NCI-H1105 (cell line): ENCODE measurements around the gene TNRC6B.
"Not testable (repeated sequence)": the region's sequence is repeated elsewhere in the genome, so short reads cannot be mapped to it uniquely, and the experiment has no call there.

Experiments used
- DNase-seq: peaks from one replicate; lab custom pipeline; 2025; lab: John Stamatoyannopoulos, UW

Gene TNRC6B

GRCh38 chr22:40177738-40178416 is at the start of gene TNRC6B:
Gene TNRC6B, plus strand, starts transcription at chr22:40177925. Its CDS starts 211 bp downstream, at chr22:40178136.
- peak; percentile 89 for DNase-seq

DNA sequence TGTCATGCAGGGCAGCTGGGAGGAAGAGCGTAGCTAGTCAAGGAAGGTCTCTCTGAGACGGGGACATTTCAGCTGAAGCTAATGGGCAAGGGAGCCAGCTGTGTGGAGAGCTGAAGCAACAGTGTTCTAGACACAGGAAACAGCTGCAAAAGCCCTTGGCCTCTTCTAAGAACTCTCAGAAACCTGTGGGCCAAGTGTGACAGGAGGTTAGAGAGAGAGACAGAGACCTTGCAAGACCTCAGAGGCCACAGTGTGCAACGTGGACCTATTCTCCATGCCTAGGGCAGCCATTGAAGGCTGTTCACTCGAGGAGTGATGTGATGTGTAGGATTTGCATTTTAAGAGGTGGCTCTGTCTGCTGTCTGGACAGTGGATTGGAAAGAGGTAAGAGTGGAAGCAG is 48.7 kb upstream of the TNRC6B start:
- no peak for DNase-seq

DNA sequence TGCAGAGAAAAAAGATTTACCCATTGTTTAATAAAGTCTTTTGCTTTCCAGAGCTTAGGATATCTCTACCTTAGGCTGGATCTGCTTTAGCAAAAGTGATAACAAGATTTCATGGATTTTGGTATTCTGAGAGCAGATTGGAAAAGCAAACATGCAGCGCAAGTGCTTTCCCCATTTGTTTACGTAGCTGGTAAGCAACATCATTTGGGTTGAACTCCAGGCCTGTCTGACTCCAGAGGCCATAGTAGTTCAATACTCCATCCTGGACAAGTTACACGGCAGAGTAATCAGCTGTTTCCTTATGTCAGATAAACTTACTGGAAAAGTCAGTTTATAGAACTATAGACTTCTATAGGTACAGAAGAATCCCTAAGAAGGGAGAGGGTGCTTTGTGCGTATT is 40.6 kb upstream of the TNRC6B start:
- DNase-seq = no peak

GRCh38 chr22:40138866-40139265 is 38.9 kb upstream of the TNRC6B start:
- DNase-seq = no peak

- no peak for DNase-seq
Measured at GRCh38 chr22:40147388-40148176, 30.1 kb upstream of the TNRC6B start.

DNA sequence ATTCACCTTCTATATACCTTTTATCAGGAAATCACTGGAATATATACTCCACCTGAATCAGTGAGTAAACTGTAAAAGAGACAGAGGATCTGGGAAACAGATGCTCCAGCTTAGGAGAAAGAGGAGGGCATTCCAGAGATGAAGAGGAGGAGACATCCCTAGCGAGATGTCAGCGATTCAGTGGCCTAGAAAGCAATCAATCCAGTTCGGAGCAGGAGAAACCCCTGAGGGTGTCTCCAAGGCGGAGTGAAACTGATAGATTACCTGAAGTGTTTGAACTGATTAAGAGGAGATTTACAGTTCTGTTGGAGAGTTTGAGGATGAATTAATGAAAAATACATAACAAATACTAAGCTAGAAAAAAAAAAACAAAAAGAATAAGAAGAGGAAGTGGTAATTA is 24.5 kb upstream of the TNRC6B start:
- DNase-seq = no peak

DNA sequence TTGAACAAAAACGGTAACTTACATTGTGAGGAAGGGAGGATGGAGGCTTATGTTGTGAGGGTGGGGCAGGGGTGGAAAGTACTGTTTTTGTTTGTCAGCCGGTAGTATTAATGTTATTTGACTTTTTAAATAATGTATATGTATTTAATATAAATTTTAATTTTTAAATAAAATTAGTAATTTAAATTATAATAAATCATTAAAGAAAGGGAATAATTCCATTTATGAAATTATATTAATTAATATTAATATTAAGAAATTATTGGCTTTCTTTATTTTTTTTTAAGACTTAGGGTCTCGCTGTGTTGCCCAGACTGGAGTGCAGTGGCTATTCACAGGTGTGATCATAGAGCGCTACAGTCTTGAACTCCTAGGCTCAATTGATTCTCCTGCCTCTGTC is 24.0 kb upstream of the TNRC6B start:
- no peak for DNase-seq

GRCh38 chr22:40156001-40156516 is 21.7 kb upstream of the TNRC6B start:
- peak; percentile 13 for DNase-seq

DNA sequence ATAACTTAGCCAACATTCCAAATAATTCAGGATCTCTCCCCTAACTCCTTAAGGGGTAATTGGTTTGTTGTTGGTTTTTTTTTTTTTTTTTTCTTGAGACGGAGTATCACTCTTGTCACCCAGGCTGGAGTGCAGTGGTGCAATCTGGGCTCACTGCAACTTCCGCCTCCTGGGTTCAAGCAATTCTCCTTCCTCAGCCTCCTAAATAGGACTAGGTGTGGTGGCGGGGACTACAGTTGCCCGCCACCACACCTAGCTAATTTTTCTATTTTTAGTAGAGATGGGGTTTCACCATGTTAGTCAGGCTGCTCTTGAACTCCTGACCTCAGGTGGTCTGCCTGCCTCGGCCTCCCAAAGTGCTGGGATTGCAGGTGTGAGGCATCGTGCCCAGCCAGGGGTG is 21.0 kb upstream of the TNRC6B start:
- DNase-seq = not testable (repeated sequence)

DNA sequence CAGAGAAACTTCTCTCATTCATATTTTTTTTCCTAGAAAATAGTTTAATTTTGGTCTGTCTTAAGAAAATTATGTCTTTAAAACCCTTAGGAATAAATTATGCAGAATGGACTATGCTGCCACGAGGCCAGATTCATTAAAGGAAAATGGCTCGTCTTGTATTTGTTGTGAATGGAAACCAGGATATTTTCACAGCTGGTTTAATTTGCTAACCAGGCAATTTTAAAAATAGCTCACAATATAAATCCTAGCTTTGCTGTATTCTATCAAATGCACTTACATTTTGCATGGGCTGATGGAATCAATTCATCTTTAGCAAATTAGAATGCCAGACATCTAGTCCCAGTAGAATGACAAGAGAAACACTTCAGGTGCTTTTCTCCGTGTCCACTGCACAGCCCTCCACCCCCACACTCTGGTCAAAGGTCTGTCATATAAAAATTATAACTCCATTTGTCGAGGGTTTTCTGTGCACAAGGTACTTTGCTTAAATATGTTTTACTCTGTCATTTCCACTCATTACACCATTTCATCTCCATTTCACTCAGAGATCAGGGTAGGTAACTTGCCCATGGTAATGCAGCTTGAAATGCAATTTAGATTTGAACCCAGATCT is 20.3 kb upstream of the TNRC6B start:
- no peak for DNase-seq

GRCh38 chr22:40161194-40161593 is 16.5 kb upstream of the TNRC6B start:
- DNase-seq = no peak

DNA sequence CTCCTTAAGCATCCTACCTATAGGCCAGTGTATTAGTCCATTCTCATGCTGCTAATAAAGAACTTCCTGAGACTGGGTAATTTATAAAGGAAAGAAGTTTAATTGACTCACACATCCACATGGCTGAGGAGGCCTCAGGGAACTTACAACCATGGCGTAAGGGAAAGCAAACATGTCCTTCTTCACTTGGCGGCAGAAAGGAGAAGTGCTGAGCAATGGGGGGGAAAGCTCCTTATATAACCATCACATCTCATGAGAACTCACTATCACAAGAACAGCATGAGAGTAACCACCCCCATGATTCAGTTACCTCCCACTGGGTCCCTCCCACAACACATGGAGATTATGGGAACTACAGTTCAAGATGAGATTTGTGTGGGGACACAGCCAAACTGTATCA is 12.2 kb upstream of the TNRC6B start:
- DNase-seq = not testable (repeated sequence)

- DNase-seq = no peak
Measured at GRCh38 chr22:40175611-40176244, 2.0 kb upstream of the TNRC6B start.

DNA sequence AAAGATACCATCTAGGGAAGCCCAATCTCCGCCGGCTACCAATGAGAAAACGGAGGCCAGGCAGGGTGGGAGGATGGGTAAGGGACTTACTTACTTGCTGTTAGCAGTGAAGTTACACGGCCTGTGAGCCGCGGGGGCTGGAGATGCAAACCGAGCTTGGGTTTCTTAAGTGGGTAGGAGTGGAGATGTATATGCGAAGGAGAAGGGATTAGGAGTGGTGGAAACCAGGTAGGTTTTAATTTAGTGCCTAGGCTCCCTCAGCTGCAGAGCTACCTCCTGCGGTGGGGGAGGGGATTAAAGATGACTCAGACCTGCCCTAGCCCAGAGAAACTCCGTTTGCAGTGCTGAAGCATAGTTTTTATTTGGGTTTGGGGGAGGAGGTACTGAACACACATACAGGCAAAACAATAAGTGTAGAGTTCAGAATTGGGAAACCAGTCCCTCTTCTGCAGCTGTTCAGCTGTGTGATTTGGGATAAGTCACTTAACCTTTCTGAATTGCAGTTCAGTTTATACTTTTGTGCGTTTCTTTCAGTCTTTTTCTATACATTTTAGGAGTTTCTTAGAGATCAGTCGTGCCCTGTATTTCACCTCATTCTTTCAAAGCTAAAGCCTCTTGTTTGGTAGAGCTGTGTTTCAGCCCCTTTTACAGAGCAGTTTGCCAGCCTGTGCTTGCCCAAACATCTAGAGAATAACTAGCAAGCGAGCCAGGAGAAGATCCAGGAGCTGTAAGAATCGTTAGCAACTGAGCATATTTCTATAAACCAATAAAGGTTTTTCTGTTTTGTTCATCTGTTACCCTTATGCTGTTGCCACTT is 596 bp upstream of the TNRC6B start:
- no peak for DNase-seq

GRCh38 chr22:40178417-40179409 is 988 bp downstream of the TNRC6B start:
- DNase-seq = peak; percentile 18

GRCh38 chr22:40179526-40179925 is 1.8 kb downstream of the TNRC6B start:
- DNase-seq = no peak

- DNase-seq = no peak
Measured at GRCh38 chr22:40180403-40180802, 2.7 kb downstream of the TNRC6B start.

GRCh38 chr22:40181323-40181722 is 3.6 kb downstream of the TNRC6B start:
- DNase-seq = no peak

- no peak for DNase-seq
Measured at GRCh38 chr22:40182231-40182835, 4.6 kb downstream of the TNRC6B start.
